Activated naive CD4-positive, alpha-beta T cell treated with anti-CD3 and anti-CD28 coated beads, Interleukin-2, amount 50 U/mL, for 16 hours (primary cell): ENCODE measurements around the gene HIF3A.

Experiments used
- DNase-seq: peaks from one replicate; pipeline ENCODE4 v3.0.0-alpha.2; 2020

HIF3A gene

GRCh38 chr19:46386996-46387712 lies 90.3 kb downstream of the HIF3A start:
- no peak for DNase-seq

GRCh38 chr19:46387713-46388130 lies 90.9 kb downstream of the HIF3A start:
- DNase-seq: no peak

GRCh38 chr19:46388311-46389095 lies 91.7 kb downstream of the HIF3A start:
- DNase-seq: no peak

GRCh38 chr19:46390121-46390858 lies 93.4 kb downstream of the HIF3A start:
- DNase-seq: no peak

GRCh38 chr19:46390866-46391265 lies 94.0 kb downstream of the HIF3A start:
- no peak for DNase-seq

- DNase-seq: no peak
These were observed 94.7 kb downstream of the HIF3A start for GRCh38 chr19:46391296-46392251.

- DNase-seq: no peak
These were observed 95.5 kb downstream of the HIF3A start for GRCh38 chr19:46392252-46392801.

GRCh38 chr19:46392837-46393236 lies 96.0 kb downstream of the HIF3A start:
- no peak for DNase-seq
